Measurements from ENCODE around the gene OPCML.

The OPCML gene

GRCh38 chr11:132971351-132971750, 561.0 kb downstream of the OPCML start:
- no peak for DNase-seq

GRCh38 chr11:132969892-132970291, 562.4 kb downstream of the OPCML start:
- no peak for DNase-seq

- DNase-seq: no peak
These were observed 570.3 kb downstream of the OPCML start for GRCh38 chr11:132962041-132962440.

- DNase-seq: no peak
These were observed 570.8 kb downstream of the OPCML start for GRCh38 chr11:132961453-132961852.

- no peak for DNase-seq
These were observed 571.8 kb downstream of the OPCML start for GRCh38 chr11:132960273-132961078.

- DNase-seq: no peak
These were observed 572.6 kb downstream of the OPCML start for GRCh38 chr11:132959693-132960092.

- DNase-seq: no peak
These were observed 574.4 kb downstream of the OPCML start for GRCh38 chr11:132957881-132958280.

GRCh38 chr11:132948252-132948651, 584.0 kb downstream of the OPCML start:
- no peak for DNase-seq

GRCh38 chr11:132944569-132944944, 587.7 kb downstream of the OPCML start:
- DNase-seq: no peak

GRCh38 chr11:132943706-132944568, 588.4 kb downstream of the OPCML start:
- DNase-seq: no peak

GRCh38 chr11:132943357-132943705, 589.0 kb downstream of the OPCML start:
- no peak for DNase-seq

GRCh38 chr11:132942611-132943356, 589.5 kb downstream of the OPCML start:
- DNase-seq: no peak

- no peak for DNase-seq
These were observed 590.5 kb downstream of the OPCML start for GRCh38 chr11:132941761-132942160.

- no peak for DNase-seq
These were observed 591.2 kb downstream of the OPCML start for GRCh38 chr11:132941024-132941646.

- DNase-seq: no peak
These were observed 595.3 kb downstream of the OPCML start for GRCh38 chr11:132937016-132937415.

- DNase-seq: no peak
These were observed 596.9 kb downstream of the OPCML start for GRCh38 chr11:132935383-132935782.

GRCh38 chr11:132933703-132934102, 598.6 kb downstream of the OPCML start:
- DNase-seq: no peak

- DNase-seq: no peak
These were observed 606.4 kb downstream of the OPCML start for GRCh38 chr11:132925825-132926469.

GRCh38 chr11:132921597-132921996, 610.7 kb downstream of the OPCML start:
- no peak for DNase-seq

GRCh38 chr11:132920451-132921096, 611.7 kb downstream of the OPCML start:
- DNase-seq: no peak

GRCh38 chr11:132914600-132914999, 617.7 kb downstream of the OPCML start:
- no peak for DNase-seq

- no peak for DNase-seq
These were observed 618.4 kb downstream of the OPCML start for GRCh38 chr11:132913886-132914285.
